A549 (cell line): ENCODE data around the gene GDF2.

Experiments used
- CTCF ChIP-seq: fragments of >200 bp; sonication (Bioruptor Twin); formaldehyde crosslinking; IDR thresholded peaks from 3 replicates; pipeline ENCODE4 v1.5.1; 2016
- GATA3 ChIP-seq: IDR thresholded peaks from 2 replicates; pipeline ENCODE4 v1.6.1; 2012; ENCODE audit warnings: borderline replicate concordance
- HOXB13 ChIP-seq: fragments of 250-450 bp; sonication (Bioruptor Pico); IDR thresholded peaks from 2 replicates; pipeline ENCODE4 v1.5.0; 2020; ENCODE audit warnings: low read depth, mild to moderate bottlenecking, moderate library complexity
- MAX ChIP-seq: IDR thresholded peaks from 2 replicates; pipeline ENCODE4 v1.6.1; 2012
- NR3C1 ChIP-seq: fragments of >200 bp; sonication (Bioruptor Twin); formaldehyde crosslinking; IDR thresholded peaks from 3 replicates; pipeline ENCODE4 v1.6.1; 2017
- POLR2A ChIP-seq: IDR thresholded peaks from 2 replicates; pipeline ENCODE4 v1.6.1; 2012; ENCODE audit warnings: mild to moderate bottlenecking, low read length
- RAD21 ChIP-seq, 2 experiments: fragments of >200 bp in 1 of 2; sonication (Bioruptor Twin) in 1 of 2; formaldehyde crosslinking in 1 of 2; IDR thresholded peaks in 1 of 2; conservative IDR thresholded peaks in 1 of 2; 2 replicates in 1 of 2; 3 replicates in 1 of 2; pipeline ENCODE4 v1.6.1; 2012 to 2018; ENCODE audit warnings: inconsistent platforms in 1 of 2
- RCOR1 ChIP-seq: fragments of 150-350 bp; IDR thresholded peaks from 2 replicates; pipeline ENCODE4 v1.6.1; 2014; ENCODE audit warnings: antibody characterized with exemption, low read length, low read depth
- REST ChIP-seq: fragments of 200-600 bp; sonication (generic); IDR thresholded peaks from 2 replicates; pipeline ENCODE4 v1.6.1; 2016; ENCODE audit warnings: antibody characterized with exemption, mild to moderate bottlenecking, moderate library complexity
- RFX5 ChIP-seq: fragments of 450-650 bp; IDR thresholded peaks from 2 replicates; pipeline ENCODE4 v1.7.1; 2014; ENCODE audit warnings: antibody characterized with exemption, mild to moderate bottlenecking, moderate library complexity

GRCh38 chr10:47354165-47354564 lies 31.9 kb downstream of the GDF2 start:
- TF ChIP-seq CTCF (peak; percentile 40), RAD21 (conservative IDR thresholded peaks at IDR 0.05 in 1 of 2, IDR thresholded peaks at IDR 0.05 in 1 of 2) (peak; percentile 58 to 60), RCOR1 (no peak), POLR2A (no peak), GATA3 (no peak), RFX5 (no peak), MAX (no peak), NR3C1 (no peak), HOXB13 (CRISPR knock-in tag) (no peak), REST (no peak)
